NT2/D1 (cell line): ENCODE measurements around the gene DNAAF2.

ENCODE experiments used
- YY1 ChIP-seq: IDR thresholded peaks from 2 replicates; pipeline ENCODE4 v1.6.1; 2011; ENCODE audit not compliant: insufficient read length, insufficient read depth
- ZNF274 ChIP-seq: IDR thresholded peaks from 2 replicates; pipeline ENCODE4 v1.6.1; 2011; ENCODE audit warnings: mild to moderate bottlenecking, low read depth, low read length

- TF ChIP-seq YY1 (no peak), ZNF274 (no peak)
Measured at GRCh38 chr14:49670475-49670874, 35.4 kb upstream of the DNAAF2 start.
